ENCODE data around the gene C3orf49.

GRCh38 chr3:63862804-63863149 lies 43.7 kb downstream of the C3orf49 start:
- no peak for TF ChIP-seq CTCF (IDR thresholded peaks at IDR 0.05)
- TF ChIP-seq EP300 (IDR thresholded peaks at IDR 0.05) = no peak
- TF ChIP-seq POLR2A (IDR thresholded peaks at IDR 0.05) = no peak

Data from tibial nerve (tissue), 4 donors.